ENCODE results near the gene OR13C5. TPM values are rescaled to one million over a fixed set of nuclear protein-coding genes. Genes with fewer than 3 reads are reported as not detected.

OR13C5 gene
- total RNA-seq, 1 experiment from 2014 or later = not detected

- H3K79me1 ChIP-seq (ENCODE audit: insufficient read depth, low read depth, low read length, poor library complexity, severe bottlenecking) = no peaks in the 10 kb centered on the region
- H3K23me2 ChIP-seq (ENCODE audit: insufficient read length, low read depth, low read length, poor library complexity, severe bottlenecking) = no peaks in the 10 kb centered on the region
- H2BK120ac ChIP-seq (ENCODE audit: low read depth, low read length, poor library complexity, severe bottlenecking) = no peak overlapping the region
- H3K27me3 Mint-ChIP-seq (ENCODE audit: low read depth) = no peaks in the 10 kb centered on the region
- WGBS (ENCODE audit: extremely low coverage, insufficient read length, low lambda C conversion rate) = no CpG with 5 or more reads among the region's 5 CpGs
- no peaks in the 10 kb centered on the region for H3K9me3 ChIP-seq (ENCODE audit: control insufficient read depth, low read depth, low read length)
- no peaks in the 10 kb centered on the region for H3K4me1 ChIP-seq (ENCODE audit: insufficient read depth, low read length)
- no peak overlapping the region for H2AFZ ChIP-seq (ENCODE audit: low read length)
- H3K36me3 Mint-ChIP-seq (ENCODE audit: insufficient read depth in 1 of 3, low read depth in 3 of 3) = no peaks in the 10 kb centered on the region; a peak in 1 of 7 replicates
- no peak overlapping the region for H3K14ac ChIP-seq (ENCODE audit: insufficient read depth, low read length)
- H3K4me3 Mint-ChIP-seq = no peak overlapping the region
- no peak overlapping the region for H3T11ph ChIP-seq (ENCODE audit: low read length)
- H4K8ac ChIP-seq (replicated peaks; ENCODE audit: insufficient read length, low read depth, low read length) = no peak overlapping the region
- peaks cover 4 to 15% of the 10 kb centered on the region in 2 experiments; a peak in 3 of 5 replicates for H3K9me3 Mint-ChIP-seq
- H2BK12ac ChIP-seq (ENCODE audit: insufficient read length, low read depth, low read length) = no peak overlapping the region
- no peak for TF ChIP-seq CTCF (conservative IDR thresholded peaks at IDR 0.05)
- H3K4me2 ChIP-seq (ENCODE audit: insufficient read depth, insufficient read length, low read length) = no peak overlapping the region
- no peak overlapping the region for H4K91ac ChIP-seq (ENCODE audit: insufficient read length, low read depth, low read length)
- H3K27me3 ChIP-seq (ENCODE audit: insufficient read depth, low read length) = no peaks in the 10 kb centered on the region
- no peak overlapping the region for H2AK5ac ChIP-seq (ENCODE audit: insufficient read length, low read length)
- no peak overlapping the region for H3K4ac ChIP-seq (ENCODE audit: low read depth, low read length)
- H4K20me1 ChIP-seq (ENCODE audit: control insufficient read depth, insufficient read depth, insufficient read length) = no peaks in the 10 kb centered on the region
- no peak overlapping the region for H2BK15ac ChIP-seq (ENCODE audit: low read depth, low read length)
- no peak overlapping the region for H3K56ac ChIP-seq (ENCODE audit: insufficient read length, low read depth, low read length)
- no peak overlapping the region for H4K5ac ChIP-seq (ENCODE audit: insufficient read length, low read depth, low read length)
- no peaks in the 10 kb centered on the region for H3K79me2 ChIP-seq (ENCODE audit: insufficient read depth, low read length)
- H3K9ac ChIP-seq (ENCODE audit: extremely low read depth, insufficient read length, low read length) = no peak overlapping the region
- no peaks in the 10 kb centered on the region for H3K4me1 Mint-ChIP-seq
- H2BK5ac ChIP-seq (ENCODE audit: insufficient read length, low read length) = no peak overlapping the region
- H3K27ac ChIP-seq (ENCODE audit: insufficient read length, low read depth, low read length) = no peak overlapping the region
- peak overlapping the region in 1 of 3 experiments; percentile 13; a peak in 1 of 7 replicates for H3K27ac Mint-ChIP-seq
- H3K18ac ChIP-seq (ENCODE audit: insufficient read length, low read depth, low read length) = no peak overlapping the region
- H3K23ac ChIP-seq (ENCODE audit: insufficient read length, low read depth, low read length) = no peak overlapping the region
- no peak for DNase-seq
- H2BK20ac ChIP-seq (ENCODE audit: low read depth, low read length, poor library complexity, severe bottlenecking) = no peak overlapping the region
These were observed 21.9 kb downstream of the OR13C5 start for GRCh38 chr9:104577263-104577662.

Measured in H9 (cell line).